Measurements from ENCODE around the gene CPTP.

- TF ChIP-seq CTCF (IDR thresholded peaks at IDR 0.05) (no peak), POLR2A (IDR thresholded peaks at IDR 0.05) (no peak), POLR2AphosphoS5 (IDR thresholded peaks at IDR 0.05) (no peak), EP300 (IDR thresholded peaks at IDR 0.05) (no peak)
Measured at GRCh38 chr1:1312450-1313314, 11.9 kb upstream of the CPTP start.
